Thymus (tissue), 11 donors: ENCODE measurements around the gene IFI44. TPM values are rescaled to one million over a fixed set of nuclear protein-coding genes. Genes with fewer than 3 reads are reported as not detected.

Experiments used
- DNase-seq, 9 donors: peaks; one replicate each; pipeline ENCODE4 v3.0.0-alpha.2; 2013; ENCODE audit warnings: low spot score in 9 of 9, low read depth in 6 of 9, missing footprints in 1 of 9
- H3K27ac ChIP-seq, 2 donors: one replicate each; pipeline ENCODE4 v1.5.1; 2013; ENCODE audit warnings: control low read depth in 1 of 2, low read depth in 1 of 2, low read length in 1 of 2, mild to moderate bottlenecking in 1 of 2, moderate library complexity in 1 of 2
- H3K27me3 ChIP-seq, 2 donors: one replicate each; pipeline ENCODE4 v1.5.1; 2013; ENCODE audit warnings: low read length in 1 of 2; ENCODE audit not compliant: control insufficient read depth in 2 of 2, insufficient read depth in 1 of 2
- H3K36me3 ChIP-seq, 2 donors: one replicate each; pipeline ENCODE4 v1.5.1; 2013; ENCODE audit warnings: low read length in 1 of 2, mild to moderate bottlenecking in 1 of 2, moderate library complexity in 1 of 2; ENCODE audit not compliant: control insufficient read depth in 2 of 2, insufficient read depth in 2 of 2
- H3K4me1 ChIP-seq, 2 donors: one replicate each; pipeline ENCODE4 v1.5.1; 2013; ENCODE audit warnings: low read length in 2 of 2; ENCODE audit not compliant: control insufficient read depth in 2 of 2, insufficient read depth in 2 of 2
- H3K4me3 ChIP-seq, 2 donors: one replicate each; pipeline ENCODE4 v1.5.1; 2013; ENCODE audit warnings: low read length in 2 of 2, control low read depth in 1 of 2, mild to moderate bottlenecking in 1 of 2
- H3K9me3 ChIP-seq, 2 donors: one replicate each; pipeline ENCODE4 v1.5.1; 2013; ENCODE audit warnings: low read length in 1 of 2, mild to moderate bottlenecking in 1 of 2; ENCODE audit not compliant: control insufficient read depth in 2 of 2, insufficient read depth in 1 of 2
- WGBS: extraction: QIAGEN DNeasy Blood & Tissue Kit; methylation state at CpG from one replicate; pipeline ENCODE4 v1.1.7; 2013; 5-methylcytosine and 5-hydroxymethylcytosine counted together
- polyA plus RNA-seq: library from polyadenylated mRNA; stranded (reverse); fragments of 200-250 nt; gene quantifications from one replicate; pipeline ENCODE4 v1.2.3, GENCODE V29; 2013
- total RNA-seq: library from RNA; stranded (reverse); fragments of 120-200 nt; gene quantifications from one replicate; pipeline ENCODE4 v1.2.4, GENCODE V29; 2013
- donor health status: healthy.

The IFI44 gene
- total and polyA plus RNA-seq, 2 donors: 61.5 to 124 TPM

GRCh38 chr1:78699813-78700212 lies 50.2 kb downstream of the IFI44 start:
- no peaks in the 10 kb centered on the region for H3K36me3 ChIP-seq
- no peak for DNase-seq
- H3K27me3 ChIP-seq: no peaks in the 10 kb centered on the region
- H3K27ac ChIP-seq: no peak overlapping the region
- H3K9me3 ChIP-seq: no peaks in the 10 kb centered on the region
- no peaks in the 10 kb centered on the region for H3K4me1 ChIP-seq
- no peak overlapping the region for H3K4me3 ChIP-seq

- Histone ChIP-seq H3K36me3 (no peaks in the 10 kb centered on the region), H3K9me3 (no peaks in the 10 kb centered on the region), H3K4me3 (no peak overlapping the region), H3K27me3 (no peaks in the 10 kb centered on the region), H3K27ac (no peak overlapping the region), H3K4me1 (no peaks in the 10 kb centered on the region)
- DNase-seq: no peak
- 90% methylated on average over 2 of the region's 2 CpGs for WGBS
Measured at GRCh38 chr1:78702426-78702825, 52.8 kb downstream of the IFI44 start.

DNA sequence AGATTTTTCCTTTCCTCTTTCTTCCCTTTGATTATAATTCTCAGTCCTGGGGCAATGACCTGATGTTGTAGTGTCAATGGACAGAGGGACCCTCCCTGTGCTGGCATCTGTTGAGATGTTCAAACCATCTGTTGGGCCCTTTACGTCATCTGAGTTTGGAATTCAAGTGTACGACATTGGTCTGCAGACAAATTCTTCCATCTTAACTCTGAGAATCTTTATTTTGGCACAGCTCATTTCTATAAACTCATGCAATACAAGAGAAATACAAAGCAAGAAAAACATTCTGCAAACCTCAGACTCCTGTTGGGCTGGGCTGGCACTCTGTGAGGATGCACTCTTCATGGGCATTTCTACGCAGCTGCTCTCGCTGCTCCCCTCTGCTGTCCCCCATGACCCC lies 54.2 kb downstream of the IFI44 start:
- 74% methylated on average over 4 of the region's 4 CpGs for WGBS

DNA sequence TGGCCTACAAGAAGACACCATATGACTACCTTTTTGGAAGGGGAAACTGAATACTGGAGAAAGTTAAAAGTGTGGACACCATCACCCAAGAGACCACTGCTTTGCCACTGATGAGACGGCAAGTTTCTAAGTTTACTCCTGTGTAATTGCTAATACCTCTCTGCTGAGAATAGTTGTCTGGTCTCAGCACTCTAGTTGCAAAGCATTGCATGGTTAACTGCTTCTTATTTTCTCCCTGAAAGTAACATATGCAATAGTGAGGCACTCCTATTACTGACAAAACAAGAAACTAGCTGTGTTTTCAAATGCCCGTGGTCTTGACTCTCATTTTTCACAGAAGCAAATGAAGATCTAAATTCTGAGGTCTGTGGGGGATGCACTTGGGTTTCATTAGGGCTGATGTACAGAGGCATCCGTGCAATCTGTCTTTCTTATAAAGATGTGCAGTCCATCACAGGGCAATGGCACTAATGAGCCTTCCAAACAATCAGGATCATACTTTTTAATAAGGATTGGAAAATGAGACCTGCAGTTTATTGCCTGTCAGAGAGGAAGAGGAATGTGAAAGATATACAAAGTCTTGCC lies 62.9 kb downstream of the IFI44 start:
- 90% methylated on average over 3 of the region's 3 CpGs for WGBS

More for the DNA sequence above, 54.2 kb downstream of the IFI44 start:
- no peak for DNase-seq
- H3K36me3 ChIP-seq: no peaks in the 10 kb centered on the region
- no peak overlapping the region for H3K27ac ChIP-seq
- H3K4me3 ChIP-seq: no peak overlapping the region
- H3K27me3 ChIP-seq: no peaks in the 10 kb centered on the region
- H3K9me3 ChIP-seq: no peaks in the 10 kb centered on the region
- H3K4me1 ChIP-seq: no peaks in the 10 kb centered on the region

GRCh38 chr1:78713297-78713696 lies 63.7 kb downstream of the IFI44 start:
- Histone ChIP-seq H3K4me3 (no peak overlapping the region), H3K4me1 (no peaks in the 10 kb centered on the region), H3K9me3 (no peaks in the 10 kb centered on the region), H3K36me3 (no peaks in the 10 kb centered on the region), H3K27me3 (no peaks in the 10 kb centered on the region), H3K27ac (no peak overlapping the region)
- no peak for DNase-seq

More for the DNA sequence above, 62.9 kb downstream of the IFI44 start:
- Histone ChIP-seq H3K4me1 (no peaks in the 10 kb centered on the region), H3K4me3 (no peak overlapping the region), H3K27me3 (no peaks in the 10 kb centered on the region), H3K27ac (no peak overlapping the region), H3K36me3 (no peaks in the 10 kb centered on the region), H3K9me3 (no peaks in the 10 kb centered on the region)
- no peak for DNase-seq

Other genes with a start within 250 kb of the IFI44 start
- 0.14 TPM for gene PTGFR, start 158.9 kb upstream of the IFI44 start, total RNA-seq
- gene PTGFR, start 158.9 kb upstream of the IFI44 start, polyA plus RNA-seq: 0.11 TPM
- gene IFI44L, start 29.4 kb upstream of the IFI44 start, total RNA-seq: 49.1 TPM
- 30.9 TPM for gene IFI44L, start 29.4 kb upstream of the IFI44 start, polyA plus RNA-seq